Measurements from ENCODE around the gene RND1.
"Not testable (repeated sequence)": the region's sequence is repeated elsewhere in the genome, so short reads cannot be mapped to it uniquely, and the experiment has no call there.

RND1 gene

DNA sequence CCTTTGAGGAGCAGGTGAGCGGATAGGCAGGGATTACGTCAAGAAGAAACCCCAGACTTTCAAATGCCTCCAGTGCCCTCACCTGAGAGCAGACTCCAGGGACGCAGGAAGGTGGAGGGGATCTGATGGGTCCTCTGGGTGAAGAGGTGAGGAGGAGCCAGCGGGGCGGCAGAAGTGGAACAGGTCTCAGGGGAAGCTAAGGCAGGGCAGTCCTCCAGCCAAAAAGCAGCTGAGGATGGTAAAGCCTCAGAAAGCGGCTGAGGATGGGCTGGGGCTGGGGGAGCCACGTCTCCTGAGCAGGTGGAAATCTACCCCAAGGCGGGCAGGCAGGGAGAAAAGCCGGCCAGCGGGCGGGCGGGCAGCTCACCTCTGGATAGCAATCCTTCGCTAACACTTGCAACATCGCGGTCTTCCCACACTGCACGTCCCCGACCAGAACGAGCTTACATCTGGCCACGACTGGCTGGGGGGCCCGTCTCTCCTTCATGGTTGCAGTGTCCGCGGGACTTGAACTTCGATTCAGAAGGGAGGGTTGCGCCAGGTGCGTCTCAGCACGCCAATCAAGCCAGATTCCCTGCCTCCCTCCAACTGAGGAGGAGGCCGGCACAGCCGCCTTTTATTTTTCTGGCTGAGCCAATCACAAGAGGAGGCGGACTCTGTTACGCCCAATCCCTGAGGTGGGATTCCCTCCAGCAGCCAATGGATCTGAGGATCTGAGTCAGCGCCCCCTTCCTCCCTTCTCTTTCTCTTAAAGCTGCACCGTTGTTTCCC is at the start of gene RND1:
Gene RND1, minus strand, starts transcription at position 590 of the 771 bp plus-strand sequence. Its CDS starts 103 bp downstream, at position 487.
- peak; percentile 79 to 90 for DNase-seq

DNA sequence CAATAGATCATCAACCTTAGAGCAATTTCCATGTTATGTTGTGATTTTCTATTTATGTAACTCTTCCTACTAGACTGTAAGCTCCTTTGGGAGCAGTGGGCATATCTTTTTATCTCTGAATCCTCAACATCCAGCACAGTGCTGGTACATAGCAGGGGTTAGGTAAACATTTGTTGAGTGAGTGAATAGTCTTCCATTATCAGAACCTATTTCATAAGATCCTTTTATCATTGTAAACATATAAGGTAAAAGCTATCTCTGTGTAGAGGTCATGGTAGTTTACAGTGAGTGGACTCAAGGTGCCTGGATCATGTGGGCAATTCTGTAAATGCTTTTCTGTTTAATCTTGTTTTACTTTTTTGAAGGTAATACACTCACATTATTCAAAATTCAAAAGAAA is 44.5 kb upstream of the RND1 start:
- no peak for DNase-seq

DNA sequence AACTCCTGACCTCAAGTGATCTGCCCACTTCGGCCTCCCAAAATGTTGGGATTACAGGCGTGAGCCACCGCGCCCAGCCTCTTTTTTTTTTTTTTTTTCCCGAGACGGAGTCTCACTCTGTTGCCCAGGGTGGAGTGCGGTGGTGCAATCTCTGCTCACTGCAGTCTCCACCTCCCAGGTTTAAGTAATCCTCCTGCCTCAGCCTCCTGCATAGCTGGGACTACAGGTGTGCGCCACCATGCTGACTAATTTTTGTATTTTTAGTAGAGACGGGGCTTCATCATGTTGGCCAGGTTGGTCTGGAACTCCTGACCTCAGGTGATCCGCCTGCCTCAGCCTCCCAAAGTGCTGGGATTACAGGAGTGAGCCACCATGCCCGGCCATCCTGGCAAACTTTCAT is 44.0 kb upstream of the RND1 start:
- not testable (repeated sequence) for DNase-seq

DNA sequence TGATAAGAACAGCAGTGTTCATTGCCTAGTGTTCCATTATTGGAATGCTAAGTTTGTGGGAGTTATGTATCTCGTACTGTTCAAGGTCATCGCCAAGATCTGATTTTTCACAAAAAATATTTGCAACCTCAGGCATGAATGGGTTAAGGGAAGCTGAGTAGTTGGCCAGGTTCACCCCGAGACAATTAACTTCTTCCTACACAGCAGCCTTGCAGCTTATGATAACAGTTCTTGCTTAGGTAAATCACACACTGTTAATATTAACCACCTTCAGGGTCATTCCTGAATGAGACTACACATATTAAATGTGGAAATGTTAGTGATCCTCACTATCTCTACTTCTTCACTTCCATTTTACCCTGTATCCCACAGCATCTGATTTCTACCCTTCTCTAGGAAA is 41.6 kb upstream of the RND1 start:
- no peak for DNase-seq

DNA sequence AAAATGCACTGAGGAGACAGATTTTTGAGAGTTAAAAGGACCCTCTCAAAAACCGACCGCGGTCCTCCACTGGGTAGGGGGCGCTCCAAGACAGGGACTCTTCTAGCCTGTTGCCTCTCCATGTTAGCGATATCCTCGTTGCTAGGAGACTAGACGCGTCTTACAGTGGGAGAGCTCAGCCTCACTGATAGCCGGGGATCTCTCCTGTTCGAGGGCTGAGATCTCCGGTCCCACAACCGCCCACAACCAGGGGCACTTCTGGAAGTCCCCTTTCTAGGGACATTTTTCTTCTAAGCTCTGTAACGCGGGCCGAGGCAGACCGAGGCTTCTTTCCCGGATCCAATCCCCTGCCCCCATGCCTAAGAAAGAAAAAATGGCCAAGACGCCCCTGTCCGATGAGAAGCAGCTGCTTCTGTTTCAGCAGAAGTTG is 38.3 kb upstream of the RND1 start:
- peak; percentile 54 to 62 for DNase-seq

DNA sequence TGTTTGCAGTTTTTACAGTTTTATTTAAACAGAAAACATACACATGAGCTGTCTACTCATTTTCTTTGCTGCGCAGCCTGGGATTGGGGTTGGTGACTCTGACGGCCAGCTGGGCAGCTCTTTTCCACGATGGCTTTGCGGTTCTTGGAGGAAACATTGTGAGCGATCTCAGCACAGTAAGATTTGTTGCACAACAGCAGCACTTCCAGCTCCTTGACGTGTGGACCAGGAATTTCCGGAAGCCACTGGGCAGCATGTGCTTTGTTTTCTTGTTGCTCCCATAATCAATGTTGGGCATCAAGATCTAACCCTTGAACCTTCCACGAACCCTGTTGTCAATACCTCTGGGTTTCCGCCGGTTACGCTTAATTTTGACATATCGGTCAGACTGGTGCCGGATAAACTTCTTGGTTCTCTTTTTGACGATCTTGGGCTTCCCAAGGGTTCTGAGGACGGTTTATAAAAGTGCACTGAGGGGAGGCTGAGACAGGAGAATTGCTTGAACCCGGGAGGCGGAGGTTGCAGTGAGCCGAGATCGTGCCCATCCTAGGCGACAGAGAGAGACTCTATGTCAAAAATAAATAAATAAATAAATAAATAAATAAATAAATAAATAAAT is 37.8 kb upstream of the RND1 start:
- no peak for DNase-seq

DNA sequence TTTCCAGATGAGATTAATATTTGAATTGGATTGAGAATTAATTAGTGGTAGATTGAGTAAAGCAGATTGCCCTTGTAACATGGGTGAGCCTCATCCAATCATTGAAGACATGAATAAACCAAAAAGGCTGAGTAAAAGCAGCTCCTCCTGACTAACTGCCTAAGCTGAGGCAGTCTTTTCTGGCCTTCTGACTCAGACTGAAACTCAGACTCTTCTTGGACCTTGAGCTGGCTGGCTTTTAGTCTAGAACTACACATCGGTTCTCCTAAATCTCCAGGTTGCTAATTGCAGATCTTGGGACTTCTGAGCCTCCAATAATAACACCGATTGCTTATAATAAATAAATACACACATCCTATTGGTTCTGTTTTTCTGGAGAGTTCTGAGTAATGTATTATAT is 35.6 kb upstream of the RND1 start:
- no peak for DNase-seq

DNA sequence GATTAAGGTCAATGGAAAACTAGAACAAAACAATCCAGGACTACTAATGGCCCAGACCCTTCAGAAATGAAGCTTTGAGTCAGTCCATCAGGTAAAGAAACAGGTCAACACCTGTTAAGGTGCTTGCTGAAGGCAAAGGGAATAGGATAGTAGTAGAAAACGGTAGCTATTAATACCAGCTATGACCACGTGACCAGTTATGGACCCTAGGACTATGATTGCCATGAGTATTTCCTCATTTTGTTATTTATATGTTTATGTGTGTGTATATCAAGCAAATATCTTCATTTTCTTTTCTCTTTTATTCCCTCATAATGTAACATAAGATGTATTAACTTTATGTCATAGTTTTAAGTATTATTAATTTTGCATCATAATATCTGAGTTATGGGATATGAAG is 34.0 kb upstream of the RND1 start:
- no peak for DNase-seq

DNA sequence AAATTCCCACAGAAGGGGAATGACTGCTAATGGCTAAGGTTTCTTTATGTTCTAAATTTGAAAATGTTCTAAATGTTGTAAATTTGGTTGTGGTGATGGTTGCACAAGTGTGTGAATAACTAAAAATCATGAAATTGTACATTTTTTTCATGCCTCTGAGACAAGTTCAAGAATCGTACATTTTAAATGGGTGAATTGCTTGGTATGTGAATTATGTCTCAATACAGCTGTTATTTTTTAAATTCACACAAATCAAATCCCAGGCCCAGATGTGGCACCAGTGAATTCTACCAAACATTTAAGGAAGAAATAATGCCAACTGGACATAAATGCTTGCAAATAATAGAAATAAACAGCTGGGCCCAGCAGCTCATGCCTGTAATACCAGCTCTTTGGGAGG is 28.6 kb upstream of the RND1 start:
- no peak for DNase-seq

DNA sequence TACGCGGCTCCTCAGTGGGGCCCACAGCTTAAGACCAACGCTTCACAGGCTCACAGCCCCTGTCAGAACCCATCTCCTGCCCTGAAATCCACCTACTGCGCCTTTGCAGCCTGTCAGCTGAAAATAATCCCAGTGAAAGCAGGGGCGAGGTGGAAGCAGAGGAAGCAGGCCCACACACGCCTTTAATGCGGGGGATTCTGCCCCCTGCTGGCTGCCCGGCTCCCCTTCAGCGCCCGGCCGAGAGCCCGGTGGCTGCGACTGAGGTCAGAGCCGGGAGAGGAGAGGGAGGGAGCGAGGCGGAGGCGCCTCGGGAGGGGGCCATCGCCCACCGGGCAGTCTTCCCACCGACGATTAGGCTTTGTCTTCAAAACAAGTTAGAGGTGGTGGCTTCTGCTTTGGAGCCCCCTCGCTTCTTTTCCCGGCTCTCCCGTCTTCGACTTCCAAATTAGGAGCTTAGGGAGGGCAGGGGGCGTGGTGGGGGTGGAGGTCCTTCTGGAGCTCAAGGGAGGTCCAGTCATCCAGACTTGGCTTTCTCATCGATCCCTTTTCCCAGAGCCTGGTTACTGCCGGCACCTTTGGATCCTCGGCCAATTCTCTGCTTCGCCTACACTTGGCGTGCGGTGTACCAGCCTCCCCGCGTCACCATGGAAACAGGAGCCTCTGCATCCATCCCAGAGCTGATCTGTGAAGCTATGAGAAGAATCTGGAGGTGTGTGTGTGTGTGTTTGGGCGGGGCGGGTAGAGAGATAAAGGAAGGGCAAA is 25.2 kb upstream of the RND1 start:
- DNase-seq, result peak; percentile 8 to 62

DNA sequence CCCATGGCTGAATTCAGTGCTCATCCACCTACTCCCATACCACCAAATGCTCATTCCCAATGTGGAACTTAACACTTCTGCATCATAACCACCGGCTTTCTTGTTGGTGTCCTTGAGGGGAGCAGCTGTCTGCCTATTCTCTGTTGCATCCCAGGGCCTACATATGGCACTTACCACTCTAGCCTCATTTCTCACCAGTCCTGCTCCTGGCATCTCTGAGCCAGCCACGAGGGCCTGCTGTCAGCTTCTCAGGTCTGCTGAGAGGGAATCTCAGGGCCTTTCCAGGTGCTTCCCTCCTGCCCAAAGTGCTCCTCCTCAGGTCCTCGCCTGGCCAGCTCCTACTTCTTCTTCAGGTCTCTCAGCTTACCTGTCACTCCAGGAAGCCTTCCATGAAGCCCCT is 24.0 kb upstream of the RND1 start:
- no peak for DNase-seq

DNA sequence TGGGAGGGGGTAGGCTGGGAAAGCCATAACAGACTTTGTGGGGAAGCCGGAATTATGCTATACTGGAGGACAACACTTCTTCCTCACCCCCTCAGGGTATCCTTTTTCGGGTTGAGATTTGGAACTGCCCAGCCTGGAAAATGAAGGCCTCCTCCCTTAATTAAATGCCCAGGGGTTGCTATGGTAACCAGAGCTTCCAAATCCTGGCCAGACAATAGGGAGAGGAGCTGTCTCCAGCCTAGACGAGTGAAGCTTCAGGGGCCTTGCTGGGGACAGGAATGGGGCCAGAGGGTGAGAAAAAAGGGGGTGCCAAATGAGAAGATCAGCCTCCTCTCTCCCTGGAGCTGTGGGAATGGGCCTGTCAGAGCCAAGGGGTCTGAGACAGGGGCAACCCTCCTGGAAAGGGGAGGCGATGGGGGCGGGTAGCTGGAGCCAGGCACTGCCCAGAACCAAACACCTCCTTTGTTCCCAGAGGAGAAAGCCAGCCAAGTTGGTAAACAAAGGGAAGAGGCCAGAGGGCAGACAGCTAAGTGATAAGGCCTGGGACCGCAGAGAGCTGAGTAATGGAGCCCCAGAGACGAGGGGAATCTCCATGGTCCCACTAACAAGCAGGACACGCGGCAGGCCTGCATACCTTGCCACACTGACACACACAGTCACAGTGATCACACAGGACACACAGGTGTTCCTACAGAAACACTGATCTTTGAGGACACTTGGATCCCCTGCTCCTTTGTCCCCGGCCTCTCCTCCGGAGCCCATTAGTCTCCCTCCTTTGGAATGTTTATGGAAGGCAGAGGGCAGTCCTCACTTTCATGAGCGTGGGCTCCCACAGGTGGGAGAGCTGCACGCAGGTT is 17.9 kb upstream of the RND1 start:
- no peak for DNase-seq

DNA sequence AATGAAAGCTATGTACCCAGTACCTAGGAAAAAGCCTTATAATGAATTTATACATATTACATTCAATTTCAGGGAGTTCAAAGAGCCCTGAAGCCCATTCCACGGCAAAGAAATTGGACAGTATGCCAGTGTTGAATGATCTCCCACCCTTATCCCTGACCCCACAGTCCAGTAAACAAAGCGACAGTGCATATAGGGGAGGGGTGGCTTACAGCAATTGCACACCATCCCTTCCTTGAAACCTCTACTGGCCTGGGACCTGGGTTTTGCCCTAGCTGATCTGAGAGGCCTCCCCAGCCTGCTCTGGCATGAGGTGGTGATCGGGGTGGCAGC is 17.3 kb upstream of the RND1 start:
- DNase-seq, result no peak

DNA sequence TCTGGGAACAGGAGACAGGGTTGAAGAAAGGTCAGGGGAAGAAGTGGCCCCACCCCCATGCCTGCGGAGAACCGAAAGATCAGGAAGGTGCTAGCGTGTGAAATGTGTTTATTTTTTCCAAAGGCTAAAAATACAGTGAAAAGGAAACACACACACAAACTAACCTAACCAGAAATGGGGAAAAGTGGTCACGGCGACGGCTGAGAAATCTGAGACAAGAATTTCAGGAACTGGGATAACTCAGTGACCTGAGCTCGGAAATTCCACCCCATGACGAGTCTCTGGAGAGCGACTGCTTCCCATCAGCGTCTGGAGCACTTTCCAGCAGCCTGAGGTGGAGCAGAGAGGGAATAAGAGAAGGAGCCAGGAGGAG is 16.6 kb upstream of the RND1 start:
- no peak for DNase-seq

DNA sequence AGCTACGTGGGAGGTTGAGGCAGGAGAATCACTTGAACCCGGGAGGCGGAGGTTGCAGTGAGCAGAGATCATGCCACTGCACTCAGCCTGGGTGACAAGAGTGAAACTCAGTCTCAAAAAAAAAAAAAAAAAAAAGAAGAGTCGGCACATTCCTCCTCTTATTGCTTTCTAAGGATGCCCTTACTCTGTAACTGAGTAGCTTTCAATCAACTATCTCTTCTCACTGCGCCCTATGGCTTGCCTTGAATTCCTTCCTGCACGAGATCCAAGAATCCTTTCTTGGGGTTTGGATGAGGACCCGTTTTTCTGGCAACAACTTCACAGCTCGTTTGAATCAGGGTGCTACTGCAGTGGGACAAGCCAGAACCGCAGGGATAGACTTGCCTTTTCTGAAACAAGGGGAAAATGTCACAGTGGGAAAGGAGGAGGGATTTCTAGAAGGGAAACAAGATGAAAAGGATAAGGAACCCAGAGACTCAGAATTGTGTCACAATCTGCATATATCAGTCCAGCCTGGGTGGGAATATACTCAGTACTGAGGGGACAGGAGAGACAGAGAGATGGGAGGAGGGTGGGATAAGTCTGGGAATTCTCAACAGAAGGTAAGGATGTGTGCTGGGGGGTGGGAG is 16.1 kb upstream of the RND1 start:
- no peak for DNase-seq

DNA sequence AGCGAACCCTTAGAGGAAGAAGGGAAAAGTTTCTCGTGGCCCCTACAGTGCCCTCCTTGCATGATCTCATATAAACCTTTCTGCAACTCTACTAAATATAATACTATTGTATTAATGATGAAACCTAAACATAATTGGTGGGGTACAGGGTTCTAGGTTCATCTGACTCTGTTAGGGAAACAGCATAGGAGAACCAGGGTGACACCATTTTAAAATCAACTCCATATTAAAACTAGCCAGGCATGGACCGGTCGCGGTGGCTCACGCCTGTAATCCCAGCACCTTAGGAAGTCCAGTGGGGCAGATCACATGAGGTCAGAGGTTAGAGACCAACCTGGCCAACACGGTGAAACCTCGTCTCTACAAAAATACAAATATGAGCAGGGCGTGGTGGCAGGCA is 15.0 kb upstream of the RND1 start:
- DNase-seq, result no peak

DNA sequence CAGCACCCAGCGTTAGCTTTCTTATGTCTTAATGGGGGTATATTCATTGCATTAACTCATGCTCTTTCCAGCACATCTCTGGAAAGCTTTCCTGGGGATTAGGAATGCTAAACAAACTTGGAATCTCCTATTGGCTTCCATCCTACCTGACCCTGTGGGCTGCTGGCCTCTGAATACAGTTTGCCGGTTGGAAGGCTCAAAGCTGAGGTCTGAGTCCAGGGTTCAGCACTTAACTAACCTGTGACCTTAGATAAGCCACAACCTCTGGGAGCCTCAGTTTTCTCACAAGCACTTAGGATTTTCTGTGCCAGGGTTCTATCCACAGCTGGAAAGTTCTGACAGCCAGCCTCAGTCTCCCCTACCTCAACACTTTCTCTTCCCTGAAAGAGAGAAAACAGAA is 12.9 kb upstream of the RND1 start:
- DNase-seq, result no peak

DNA sequence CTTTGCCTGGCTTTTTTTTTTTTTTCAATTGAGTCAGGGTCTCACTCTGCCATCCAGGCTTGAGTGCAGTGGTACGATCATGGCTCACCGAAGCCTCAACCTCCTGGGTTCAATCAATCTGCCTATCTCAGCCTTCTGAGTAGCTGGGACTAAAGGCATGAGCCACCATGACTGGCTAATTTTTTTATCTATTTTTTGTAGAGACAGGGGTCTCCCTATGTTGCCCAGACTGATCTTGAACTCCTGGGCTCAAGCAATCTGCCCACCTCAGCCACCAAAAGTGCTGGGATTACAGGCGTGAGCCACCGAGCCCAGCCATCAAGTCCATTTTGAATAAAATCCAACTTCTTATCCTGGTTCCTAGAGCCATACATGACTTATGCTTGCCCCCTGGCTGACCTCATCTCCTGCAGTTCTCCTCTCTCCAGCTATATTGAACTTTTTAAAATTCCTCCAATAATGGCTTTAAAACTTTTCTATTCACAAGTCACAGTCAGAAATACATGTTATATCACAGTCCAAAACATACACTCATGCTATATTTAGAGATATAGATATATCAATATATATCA is 10.4 kb upstream of the RND1 start:
- DNase-seq, result no peak

DNA sequence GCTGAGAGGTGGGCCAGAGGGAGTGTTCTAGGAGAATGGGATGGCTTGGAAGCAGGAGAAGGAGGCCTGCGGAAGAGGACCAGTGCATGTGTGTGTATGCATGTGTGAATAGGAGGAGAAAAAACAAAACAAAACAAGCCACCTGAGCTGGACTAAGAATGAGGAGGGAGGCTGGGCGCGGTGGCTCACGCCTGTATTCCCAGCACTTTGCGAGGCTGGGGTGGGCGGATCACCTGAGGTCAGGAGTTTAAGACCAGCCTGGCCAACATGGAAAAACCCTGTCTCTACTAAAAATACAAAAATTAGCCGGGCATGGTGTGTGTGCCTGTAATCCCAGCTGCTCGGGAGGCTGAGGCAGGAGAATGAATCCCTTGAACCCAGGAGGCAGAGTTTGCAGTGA is 7.9 kb upstream of the RND1 start:
- not testable (repeated sequence) for DNase-seq

DNA sequence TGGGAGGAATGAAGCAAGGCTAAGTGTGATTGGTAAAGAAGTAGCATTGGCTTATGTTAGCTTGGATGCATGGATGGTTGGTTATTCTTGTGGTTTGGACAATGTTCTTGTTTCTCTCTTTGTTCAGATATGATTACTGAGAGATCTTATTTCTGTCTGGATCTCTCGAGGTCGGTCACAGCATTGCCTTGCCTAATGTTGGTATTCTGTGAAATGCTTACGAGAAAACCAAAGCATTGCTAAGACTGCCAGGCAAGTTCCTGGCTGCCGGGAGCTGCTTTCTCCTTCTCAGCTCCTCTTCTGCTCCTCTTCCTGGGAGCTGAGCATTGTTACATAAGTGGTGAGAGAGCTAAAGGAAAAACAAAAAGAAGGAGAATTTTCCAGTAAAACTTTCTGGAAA is 7.4 kb upstream of the RND1 start:
- no peak for DNase-seq

DNA sequence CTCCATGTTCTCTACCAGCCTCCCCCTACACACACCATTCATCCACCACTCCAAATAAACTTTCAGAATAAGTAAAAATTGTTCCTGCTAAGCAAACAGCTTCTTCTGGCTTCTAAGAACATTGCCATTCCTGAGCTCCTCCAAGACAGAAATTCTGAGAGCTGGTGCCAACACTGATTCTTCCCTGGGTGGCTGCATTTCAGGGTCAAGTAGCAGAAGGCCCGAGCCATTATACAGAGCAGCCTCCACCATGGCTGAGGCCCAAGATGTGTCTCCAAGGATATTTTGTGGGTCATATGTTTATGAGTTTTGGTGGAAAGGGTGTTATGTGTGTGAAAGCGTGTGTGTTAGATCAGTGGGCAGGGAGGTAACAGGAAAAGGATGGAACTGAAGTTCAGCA is 3.5 kb upstream of the RND1 start:
- DNase-seq, result no peak

DNA sequence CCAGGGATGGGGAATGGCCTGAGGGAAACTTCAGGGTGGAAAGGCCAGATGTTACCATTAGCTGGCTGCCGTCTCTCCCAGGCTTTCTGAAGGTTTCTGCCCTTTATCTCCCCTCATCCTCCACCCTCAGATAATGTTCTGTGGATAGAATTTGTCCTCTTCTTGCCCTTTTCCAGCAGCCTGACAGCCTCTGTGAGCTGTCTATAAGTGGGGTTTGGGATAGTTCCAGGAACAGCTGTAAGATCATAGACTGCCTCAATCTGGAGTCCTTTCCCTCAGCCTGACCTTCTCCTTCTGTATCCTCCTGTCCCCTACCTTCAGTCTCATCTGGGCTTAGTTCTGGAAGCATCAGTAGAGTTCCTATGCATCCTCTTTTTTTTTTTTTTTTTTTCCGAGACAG is 2.8 kb upstream of the RND1 start:
- no peak for DNase-seq

All from NCI-H446 (cell line).